HTR-8/SVneo (cell line): ENCODE results near the gene CITED4.
A peak's percentile ranks its signal among the peaks of the same experiment; 100 is the strongest.

Experiments
- DNase-seq: peaks from one replicate; pipeline ENCODE4 v3.0.0; 2011; ENCODE audit warnings: low spot score, mixed read lengths; ENCODE audit not compliant: insufficient read length
- FAIRE-seq: peaks from 2 replicates; lab custom pipeline; 2011; peaks lifted over from hg19 to GRCh38; lab: Jason Lieb, UNC

Gene CITED4

DNA sequence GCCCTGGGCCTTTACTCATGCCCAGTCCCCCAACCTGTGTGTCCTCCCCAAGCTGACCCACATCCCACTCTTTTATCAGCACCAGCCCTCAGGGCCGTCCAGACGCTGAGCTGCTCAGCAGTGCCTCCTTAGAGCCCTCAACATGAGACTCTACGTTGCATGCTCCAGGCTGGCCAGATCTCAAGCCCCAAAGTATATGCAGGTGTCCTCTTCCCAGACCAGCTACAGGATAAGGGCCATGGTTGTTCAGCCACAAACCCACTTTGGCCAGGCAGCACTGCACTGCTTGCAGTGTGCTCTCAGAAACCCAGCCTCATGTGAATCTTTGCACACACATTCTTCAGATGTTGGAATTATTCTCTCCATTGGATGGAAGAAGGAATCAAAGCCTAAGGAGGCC is 6.0 kb downstream of the CITED4 start:
- DNase-seq (no peak), FAIRE-seq (no peak)

DNA sequence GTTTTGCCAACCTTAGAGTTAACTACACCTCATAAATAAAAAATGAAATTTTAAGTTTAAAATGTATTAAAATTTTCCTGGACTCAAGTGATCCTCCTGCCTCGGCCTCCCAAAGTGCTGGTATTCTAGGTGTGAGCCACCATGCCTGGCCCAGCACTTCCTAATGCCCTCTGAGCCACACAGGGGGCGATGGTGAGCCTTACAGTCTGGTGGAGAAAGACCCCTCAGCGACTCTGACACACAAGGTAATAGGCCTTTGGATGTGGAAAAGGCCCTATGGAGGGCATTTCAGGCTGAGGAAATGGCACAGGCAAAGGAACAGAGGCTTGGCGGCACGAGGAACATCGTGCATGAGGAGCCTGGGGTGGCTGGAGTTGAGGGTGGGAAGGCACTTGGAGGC is 6.7 kb downstream of the CITED4 start:
- no peak for FAIRE-seq
- DNase-seq = no peak

DNA sequence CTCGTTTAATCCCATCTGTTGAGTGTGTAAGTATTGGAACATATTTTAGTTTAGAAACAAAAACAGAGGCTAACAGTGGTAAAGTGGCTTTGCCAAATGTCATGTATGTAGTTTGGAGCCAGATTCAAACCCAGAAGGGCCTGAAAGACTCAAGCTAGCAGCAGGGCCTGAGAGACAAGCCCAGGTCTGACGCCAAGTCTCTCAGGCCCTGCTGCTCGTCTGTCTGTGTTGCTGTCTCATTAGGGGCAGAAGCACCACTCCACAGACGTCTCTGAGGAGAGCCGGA is 8.3 kb downstream of the CITED4 start:
- FAIRE-seq = no peak
- DNase-seq = no peak

DNA sequence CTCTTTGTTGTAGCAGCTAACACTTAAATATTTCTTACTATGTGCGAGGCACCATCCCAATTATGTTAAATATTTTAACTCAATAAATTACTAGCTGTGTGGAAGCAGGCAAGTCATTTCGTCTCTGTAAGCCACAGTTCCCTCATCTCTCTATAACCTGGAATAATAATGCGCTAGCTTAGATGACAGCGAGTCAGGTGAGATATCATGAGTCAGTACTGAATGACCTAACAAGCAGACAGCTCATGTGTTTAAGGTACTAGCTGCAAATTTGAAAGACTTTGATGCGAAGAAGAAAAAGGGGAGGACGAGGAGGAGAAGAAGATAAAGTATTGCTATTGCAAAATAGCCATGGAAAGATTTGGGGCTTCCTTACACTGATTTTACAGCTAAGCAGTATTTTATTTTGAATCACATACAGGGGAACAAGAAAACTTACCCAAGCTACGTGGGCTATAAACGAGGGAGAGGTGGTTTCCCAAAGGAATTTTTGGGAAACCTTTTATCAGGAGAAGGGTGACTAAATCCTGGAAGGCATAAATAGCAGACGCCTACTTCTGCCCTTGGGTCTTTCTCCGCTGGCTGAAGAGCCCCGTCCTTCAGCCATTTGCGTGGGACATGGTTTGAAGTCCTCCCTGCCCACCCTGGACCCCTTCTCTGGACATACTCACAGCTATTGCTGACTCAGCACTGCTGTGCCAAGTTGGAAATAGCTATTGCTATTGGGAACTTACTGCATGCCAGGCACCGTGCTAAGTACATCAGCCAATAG is 8.9 kb downstream of the CITED4 start:
- DNase-seq (no peak), FAIRE-seq (no peak)

DNA sequence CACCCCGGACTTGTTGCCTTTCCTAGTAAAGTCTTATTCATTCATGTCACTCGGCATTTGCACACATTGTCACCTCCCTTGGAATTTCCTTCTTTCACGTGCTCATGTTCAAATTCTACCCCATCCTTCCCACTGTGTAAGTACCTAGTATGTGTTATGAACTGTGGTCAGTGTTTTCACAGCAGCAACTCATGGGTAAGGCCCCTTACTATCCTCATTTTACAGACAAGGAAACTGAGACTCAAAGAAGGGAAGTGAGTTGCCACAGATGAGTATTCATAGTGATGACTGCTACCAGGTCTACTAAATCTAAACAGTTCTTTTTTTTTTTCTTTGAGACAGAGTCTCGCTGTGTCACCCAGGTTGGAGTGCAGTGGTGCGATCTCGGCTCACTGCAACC is 10.5 kb downstream of the CITED4 start:
- no peak for DNase-seq
- FAIRE-seq = no peak

DNA sequence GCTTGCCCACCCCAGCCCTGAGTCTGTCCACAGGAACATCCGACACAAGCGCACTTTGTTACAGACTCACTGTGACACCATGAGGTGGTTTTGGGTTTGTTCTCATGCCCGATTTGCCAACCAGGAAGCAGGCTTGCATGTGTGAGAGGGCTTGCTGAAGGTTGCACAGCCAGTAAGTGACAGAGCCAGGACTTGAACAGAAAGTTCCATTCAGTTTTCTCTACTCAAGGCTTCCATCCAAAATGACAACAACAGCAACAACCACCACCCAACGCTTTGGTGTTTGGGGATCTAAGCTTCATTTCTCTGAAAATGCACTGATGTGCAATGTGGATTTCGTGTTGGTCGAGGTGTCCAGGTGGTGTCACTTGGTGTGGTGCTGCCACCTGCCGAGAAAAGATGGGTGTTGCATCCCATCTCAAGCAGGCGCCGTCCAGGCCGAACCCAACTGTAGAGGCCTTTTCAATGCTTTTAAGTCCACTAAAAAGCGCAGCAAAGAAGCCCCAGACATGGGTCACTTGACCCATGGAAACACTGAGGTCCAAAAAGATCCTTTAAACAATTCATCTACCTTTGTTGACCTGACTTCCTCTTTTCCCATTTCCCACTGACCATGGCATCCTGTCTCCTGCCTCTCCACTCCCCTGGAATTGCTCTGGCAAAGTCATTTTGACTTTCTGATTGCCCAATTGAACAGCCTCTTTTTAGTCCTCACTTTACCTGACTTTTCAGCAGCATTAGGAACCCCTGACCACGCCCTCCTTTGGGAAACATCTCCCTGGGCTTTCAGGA is 12.2 kb downstream of the CITED4 start:
- peak; percentile 58 for DNase-seq
- FAIRE-seq = no peak

DNA sequence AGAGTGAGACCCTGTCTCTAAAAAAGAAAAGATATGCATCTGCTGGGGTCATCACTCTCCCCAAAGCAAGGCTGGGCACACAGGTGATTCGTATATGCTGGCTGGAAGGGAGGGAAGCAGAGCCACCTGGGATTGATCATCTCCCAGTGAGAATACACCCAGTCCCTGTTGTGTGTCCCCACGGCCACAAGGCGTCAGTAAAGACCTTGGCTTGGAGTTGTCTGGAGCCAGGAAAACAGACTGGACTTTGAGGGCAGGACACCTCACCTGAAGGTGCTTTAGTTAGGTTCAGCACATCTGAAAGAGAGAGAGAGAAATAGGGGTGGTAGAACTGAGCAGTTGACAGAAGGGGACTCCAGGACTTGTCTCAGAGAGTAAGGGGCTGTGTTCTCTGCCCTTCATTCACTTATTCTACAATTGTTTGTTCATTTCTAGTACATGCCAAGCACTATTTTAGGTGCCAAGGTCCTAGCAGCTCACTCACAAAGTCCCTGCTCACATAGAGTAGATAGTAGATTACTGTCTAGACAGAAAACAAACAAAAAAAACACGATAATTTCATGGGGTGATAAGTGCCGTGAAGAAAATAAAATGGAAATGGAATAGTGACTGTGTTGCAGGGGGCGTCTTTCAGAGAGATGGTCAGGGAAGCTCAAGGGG is 13.5 kb downstream of the CITED4 start:
- FAIRE-seq (no peak), DNase-seq (peak; percentile 63)

DNA sequence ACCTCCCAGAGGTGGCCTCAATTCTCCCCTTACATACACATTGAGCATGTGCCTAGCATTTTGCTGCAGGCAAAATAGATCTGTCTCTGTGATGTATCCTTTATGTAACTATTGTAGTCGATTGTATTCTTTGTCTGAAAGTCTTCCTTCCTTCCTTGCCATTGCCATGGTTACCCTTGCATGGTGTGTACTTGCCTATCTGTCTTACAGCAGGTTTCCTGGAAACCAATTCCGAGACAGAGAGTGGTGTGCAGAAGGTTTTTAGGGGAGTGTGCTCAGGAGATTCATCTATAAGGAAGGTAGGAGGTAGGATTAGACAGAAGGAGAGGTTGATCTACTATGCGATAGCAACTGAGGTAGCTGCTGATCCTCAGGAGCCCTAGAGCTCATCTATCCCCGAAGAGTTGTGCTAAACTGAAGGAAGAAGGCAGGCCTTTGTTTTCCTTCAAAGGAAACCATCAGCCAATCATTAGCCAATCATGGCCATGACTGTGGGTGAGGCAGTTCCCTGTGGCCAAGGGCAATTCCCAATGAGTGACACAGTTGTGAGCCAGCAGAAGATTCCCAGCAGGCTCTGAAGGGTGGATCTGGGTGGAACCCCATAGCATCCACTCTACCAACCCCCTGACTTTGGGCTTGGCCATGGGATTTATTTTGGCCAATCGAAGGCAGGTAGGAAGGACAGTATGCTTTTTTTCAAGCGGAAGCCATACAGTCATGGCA is 15.0 kb downstream of the CITED4 start:
- DNase-seq (no peak), FAIRE-seq (no peak)

DNA sequence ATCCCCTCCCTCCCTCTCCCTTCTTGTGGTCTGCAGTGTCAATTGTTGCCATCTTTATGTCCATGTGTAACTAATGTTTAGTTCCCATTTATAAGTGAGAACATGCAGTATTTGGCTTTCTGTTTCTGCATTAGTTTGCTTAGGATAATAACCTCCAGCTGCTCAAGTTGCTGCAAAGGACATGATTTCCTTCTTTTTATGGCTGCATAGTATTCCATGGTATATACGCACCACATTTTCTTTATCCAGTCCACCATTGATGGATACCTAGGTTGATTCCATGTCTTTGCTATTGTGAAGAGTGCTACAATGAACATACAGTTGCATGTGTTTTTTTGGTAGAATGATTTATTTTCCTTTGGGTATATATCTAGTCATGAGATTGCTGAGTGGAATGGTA is 16.3 kb downstream of the CITED4 start:
- FAIRE-seq (no peak), DNase-seq (no peak)

DNA sequence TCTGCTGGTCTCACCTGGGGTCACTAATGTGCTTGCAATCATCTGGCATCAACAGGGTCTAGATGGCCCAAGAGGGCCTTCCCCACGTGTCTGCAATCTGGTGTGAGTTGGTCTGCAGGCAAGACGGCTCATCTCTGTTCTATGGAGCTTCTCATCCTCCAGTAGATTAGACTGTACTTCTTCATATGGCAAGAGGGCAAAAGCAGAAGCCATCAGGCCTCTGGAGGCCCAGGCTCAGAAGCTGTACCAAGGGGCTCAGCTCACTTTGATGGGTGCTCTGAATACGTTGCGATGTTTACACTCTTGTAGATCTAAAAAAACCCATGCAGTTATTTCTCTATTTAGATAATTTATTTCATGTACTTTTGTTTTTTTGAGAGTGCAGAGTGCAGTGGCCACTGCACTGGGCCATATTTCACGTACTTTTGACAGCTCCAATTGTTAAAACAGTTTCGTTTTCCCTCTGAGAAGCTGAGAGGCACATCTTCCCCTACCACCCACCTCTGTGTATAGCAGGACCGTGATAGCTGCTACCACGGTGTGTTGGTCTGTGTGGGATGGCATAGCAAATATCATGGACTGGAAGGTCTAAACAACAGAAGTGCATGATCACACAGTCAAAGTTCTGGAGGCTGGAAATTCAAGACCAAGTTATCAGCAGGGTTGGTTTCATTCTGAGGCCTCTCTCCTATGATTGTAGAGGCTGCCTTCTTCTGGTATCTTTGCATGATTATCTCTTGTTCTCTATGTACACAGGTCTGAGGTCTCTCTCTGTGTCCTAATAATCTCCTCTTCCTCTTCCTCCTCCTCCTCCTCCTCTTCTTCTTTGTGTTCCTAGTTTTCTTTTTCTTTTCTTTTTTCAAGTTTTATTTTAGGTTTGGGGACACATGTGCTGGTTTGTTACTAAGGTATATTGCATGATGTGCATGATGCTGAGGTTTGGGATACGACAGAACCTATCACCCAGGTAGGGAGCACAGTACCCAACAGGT is 17.0 kb downstream of the CITED4 start:
- no peak for FAIRE-seq

DNA sequence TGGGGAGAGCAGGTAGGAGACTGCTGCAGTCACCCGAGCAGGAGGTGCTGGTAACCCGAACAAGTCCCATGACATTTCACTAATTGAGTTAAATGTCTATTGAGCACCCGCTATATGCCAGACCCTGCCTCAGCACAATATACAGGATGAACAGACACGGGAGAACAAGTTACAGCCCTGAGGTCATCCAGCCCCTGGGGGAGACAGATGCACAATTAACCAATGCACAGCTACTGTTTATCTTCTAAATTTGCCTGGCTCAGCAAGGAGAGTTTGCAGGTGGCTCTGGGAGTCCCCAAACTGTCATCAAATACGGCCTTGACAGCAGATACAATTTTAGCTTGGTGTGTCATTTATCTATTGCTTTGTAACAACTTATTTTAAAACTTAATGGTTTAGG is 18.1 kb downstream of the CITED4 start:
- no peak for DNase-seq

More for the DNA sequence above, 17.0 kb downstream of the CITED4 start:
- DNase-seq = no peak

DNA sequence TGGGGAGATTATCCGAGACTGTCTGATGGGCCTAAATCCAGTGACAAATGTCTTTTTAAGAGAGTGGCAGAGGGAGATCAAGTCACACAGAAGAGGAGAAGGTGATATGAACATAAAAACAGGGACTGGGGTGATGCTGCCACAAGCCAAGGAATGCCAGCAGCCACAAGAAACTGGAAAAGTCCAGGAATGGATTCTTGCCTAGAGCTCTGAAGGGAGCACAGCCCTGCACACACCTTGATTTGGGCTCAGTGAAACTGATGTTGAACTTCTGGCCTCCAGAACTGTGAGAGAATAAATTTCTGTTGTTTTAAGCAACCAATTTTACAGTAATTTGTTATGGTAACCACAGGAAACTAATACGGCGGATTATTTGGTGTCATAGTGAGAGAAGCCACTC is 19.5 kb downstream of the CITED4 start:
- DNase-seq = no peak
- FAIRE-seq = no peak

More for the DNA sequence above, 18.1 kb downstream of the CITED4 start:
- no peak for FAIRE-seq

DNA sequence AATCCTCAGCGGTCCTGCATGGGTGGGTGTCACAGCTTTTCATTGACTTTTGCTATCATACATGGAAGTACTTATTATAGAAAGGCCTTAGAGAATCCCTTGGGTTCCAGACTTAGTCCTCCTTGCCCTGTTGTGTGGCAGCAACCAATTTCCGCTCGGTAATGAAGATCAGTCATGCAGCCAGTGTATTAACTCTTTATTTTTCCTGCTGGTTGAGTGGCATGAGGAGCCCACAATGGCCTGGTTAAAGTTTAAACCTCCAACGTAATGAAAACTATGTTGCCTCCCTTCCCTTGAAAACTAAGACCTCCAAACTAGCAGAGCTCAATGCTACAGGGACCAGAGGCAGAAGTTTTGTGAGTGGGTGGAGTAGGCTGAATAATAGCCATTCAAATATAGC is 20.0 kb downstream of the CITED4 start:
- DNase-seq (no peak), FAIRE-seq (no peak)

DNA sequence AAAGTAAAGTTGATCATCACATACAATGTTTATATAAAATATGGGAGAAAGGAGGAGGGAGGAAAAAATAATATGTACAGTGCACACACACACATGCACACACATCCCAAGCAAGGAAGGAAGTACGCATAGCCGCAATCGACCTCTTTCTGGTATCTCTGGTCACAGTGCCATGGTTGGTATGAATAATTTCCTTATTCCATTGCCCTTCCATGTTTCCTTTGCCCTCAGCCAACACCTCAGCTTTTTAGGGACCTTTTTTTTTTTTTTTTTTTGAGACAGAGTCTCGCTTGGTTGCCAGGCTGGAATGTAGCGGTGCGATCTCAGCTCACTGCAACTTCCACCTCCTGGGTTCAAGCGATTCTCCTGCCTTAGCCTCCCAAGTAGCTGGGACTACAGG is 20.6 kb downstream of the CITED4 start:
- no peak for FAIRE-seq
- DNase-seq = no peak

DNA sequence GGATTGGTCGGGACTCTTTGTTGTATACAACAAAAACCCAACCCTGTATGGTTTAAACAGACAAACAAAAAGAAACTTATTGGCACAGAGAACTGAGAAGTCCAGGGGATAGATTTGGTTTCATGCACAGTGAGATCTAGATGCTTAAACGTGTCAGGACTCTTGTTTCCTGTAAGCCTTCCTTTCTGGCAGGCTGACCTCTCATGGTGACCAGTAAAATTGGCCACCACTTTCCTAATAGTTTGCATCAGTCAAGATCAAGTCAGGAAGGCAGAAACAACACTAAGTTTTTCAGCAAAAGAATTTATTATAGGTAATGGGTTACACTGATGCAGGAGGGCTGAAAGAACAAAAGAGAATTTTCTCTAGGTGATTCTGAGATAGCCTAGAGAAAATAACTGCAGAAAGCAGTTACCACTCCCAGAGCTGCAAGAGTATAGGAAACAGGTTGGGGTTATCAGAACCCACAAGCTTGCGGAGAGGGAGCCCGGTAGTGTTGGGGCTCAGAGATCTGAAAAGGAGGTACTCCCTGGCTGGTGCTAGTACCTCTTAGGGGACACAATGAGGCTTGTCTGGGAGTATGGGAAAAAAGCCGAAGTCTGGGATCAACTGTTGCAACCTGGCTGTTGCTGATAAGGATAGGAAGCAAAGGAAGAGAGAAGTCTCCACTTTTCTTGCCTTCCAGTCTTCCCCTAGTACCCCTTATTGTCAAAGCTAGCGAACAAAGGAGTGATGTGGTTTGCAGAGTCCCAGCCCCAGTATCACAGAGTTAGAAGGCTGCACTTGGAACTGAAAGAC is 21.4 kb downstream of the CITED4 start:
- no peak for FAIRE-seq
- no peak for DNase-seq

DNA sequence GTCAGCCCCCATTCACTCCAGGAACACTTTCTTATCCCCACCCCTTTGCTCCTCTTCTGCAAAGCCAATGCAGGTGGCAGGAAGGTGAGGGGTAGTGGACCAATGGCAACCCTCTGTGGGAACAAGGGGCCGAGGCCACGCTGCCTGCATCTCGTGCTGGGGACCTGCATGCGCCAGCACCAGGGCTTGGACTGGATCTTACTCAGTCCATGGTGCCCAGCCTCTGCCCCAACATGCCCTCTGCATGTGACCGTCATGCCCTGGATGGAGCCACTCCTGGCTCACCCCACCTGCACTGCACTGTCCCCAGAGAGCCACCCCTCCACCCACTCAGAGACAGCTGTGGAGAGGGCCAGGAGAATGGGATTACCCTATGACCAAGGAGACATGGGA is 22.2 kb downstream of the CITED4 start:
- DNase-seq (no peak), FAIRE-seq (no peak)

DNA sequence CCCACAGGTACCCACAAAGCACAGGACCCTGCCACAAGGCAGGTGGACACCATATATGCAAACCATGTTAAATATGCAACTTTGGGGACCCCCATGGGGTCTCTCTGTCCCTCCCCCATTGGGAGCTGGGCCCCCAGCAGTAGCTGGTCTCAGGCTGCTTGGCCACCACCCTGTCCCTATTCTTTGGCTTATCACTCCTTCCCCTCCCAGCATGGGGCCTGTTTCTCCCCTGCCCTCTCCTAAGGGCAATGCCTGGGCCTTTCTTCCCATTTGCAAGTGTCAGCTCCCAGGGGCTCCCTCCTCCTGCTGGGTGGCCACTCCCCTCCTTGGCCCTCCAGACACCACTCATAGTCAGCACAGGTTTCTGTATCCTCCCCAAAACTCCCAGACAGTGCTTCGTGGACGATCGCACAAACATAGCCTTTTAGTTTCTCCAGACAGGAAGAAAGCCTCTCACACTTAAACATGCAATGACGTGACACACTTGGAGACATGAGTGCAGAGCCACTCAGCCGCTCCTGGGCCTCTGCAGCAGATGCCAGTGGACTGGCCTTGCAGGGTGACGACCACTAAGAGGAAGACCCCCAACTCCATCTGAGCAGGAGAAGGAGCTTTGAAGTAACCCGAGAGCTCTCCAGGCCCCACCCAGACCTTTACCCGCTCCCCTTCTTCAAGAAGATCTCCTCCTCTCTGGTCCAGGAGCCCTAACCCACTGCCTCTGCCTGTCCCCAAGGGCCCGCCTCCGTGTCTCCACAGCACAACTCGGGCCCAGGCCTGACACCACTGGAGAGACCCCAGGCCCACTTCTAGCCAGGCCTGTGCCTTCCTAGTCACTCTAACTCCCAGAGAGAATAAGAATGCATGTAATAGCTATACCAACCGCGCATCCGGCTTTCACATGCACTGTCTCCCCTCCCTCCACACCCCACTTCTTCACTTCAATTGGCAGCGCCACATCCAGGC is 22.9 kb downstream of the CITED4 start:
- DNase-seq (no peak), FAIRE-seq (no peak)
